Adrenal gland (tissue), 12 donors: Measurements from ENCODE around the gene CRTC3. TPM values are rescaled to one million over a fixed set of nuclear protein-coding genes. Genes with fewer than 3 reads are reported as not detected.

Source experiments
- DNase-seq, 7 donors: peaks; one replicate each; pipeline ENCODE4 v3.0.0-alpha.2; 2019 to 2020
- H3K27ac ChIP-seq, 5 donors: fragments of 200-600 bp; sonication (generic) in 4 of 5; 1 replicate in 3 of 5; 2 replicates in 2 of 5; pipeline versions ENCODE4 v1.5.1 to v1.8.0; 2016 to 2020; ENCODE audit warnings: mild to moderate bottlenecking in 1 of 5
- H3K27me3 ChIP-seq: fragments of 200-600 bp; 2 replicates; pipeline ENCODE4 v1.8.0; 2021
- H3K36me3 ChIP-seq, 2 donors: fragments of 200-600 bp; replicated peaks in 1 of 2; 1 replicate in 1 of 2; 2 replicates in 1 of 2; pipeline versions ENCODE4 v1.5.1 to v1.8.0; 2018 to 2022
- H3K4me1 ChIP-seq, 2 donors: fragments of 200-600 bp; replicated peaks in 1 of 2; 1 replicate in 1 of 2; 2 replicates in 1 of 2; pipeline versions ENCODE4 v1.5.1 to v1.8.0; 2018 to 2021
- H3K4me3 ChIP-seq, 4 donors: fragments of 200-600 bp; sonication (generic) in 3 of 4; one replicate each; pipeline ENCODE4 v1.5.1; 2016 to 2018
- H3K9me3 ChIP-seq, 3 donors: fragments of 200-600 bp; sonication (generic) in 1 of 3; replicated peaks in 1 of 3; 1 replicate in 2 of 3; 2 replicates in 1 of 3; pipeline versions ENCODE4 v1.5.1 to v1.8.0; 2016 to 2021
- POLR2A ChIP-seq, 2 donors: fragments of 450-650 bp; IDR thresholded peaks; one replicate each; pipeline ENCODE4 v1.6.1; 2017; ENCODE audit warnings: antibody characterized with exemption in 2 of 2, mild to moderate bottlenecking in 2 of 2, moderate library complexity in 1 of 2
- WGBS, 4 donors: extraction: QIAGEN DNeasy Blood & Tissue Kit in 2 of 4; methylation state at CpG; one replicate each; pipeline versions ENCODE4 v1.1.5 to v1.1.7; 2013 to 2017; 5-methylcytosine and 5-hydroxymethylcytosine counted together
- intact Hi-C, 2 donors: fragments of 100-400 bp; cut with DNase I; formaldehyde crosslinking; loops; one replicate each; pipeline versions ENCODE4 v1.14.1 to v1.15.0; 2022 to 2023
- polyA plus RNA-seq, 3 donors: library from polyadenylated mRNA; stranded (reverse); fragments of 200-250 nt in 2 of 3; fragments of 350-450 nt in 1 of 3; fragmentation: Illumina TruSeq in 1 of 3; extraction: RNeasy Lipid Tissue Mini Kit (QIAGEN cat#74804) in 1 of 3; gene quantifications; one replicate each; pipeline ENCODE4 v1.2.3, GENCODE V29; 2013 to 2014
- total RNA-seq, 9 donors: library from RNA; depleted of rRNA in 4 of 9; stranded (reverse); fragments of >200 nt in 4 of 9; fragments of 120-200 nt in 1 of 9; fragmentation: NEBNext Ultra II Directional in 1 of 9; extraction: Animal tissue kit (Norgen Biotek cat#: 25700) in 1 of 9; gene quantifications; one replicate each; pipeline versions ENCODE4 v1.1.0 to v1.2.4, GENCODE V29; 2013 to 2023
- TF ChIP-seq, protein P1 (sequence below), 6 experiments: fragments of 450-650 bp in 4 of 6; fragments of 200-600 bp in 2 of 6; sonication (generic) in 1 of 6; IDR thresholded peaks; 1 replicate in 5 of 6; 2 replicates in 1 of 6; pipeline versions ENCODE4 v1.5.1 to v1.8.0; 2016 to 2021; ENCODE audit warnings: antibody characterized with exemption in 6 of 6, mild to moderate bottlenecking in 2 of 6, moderate library complexity in 1 of 6
- donor health status: healthy with polysubstance abuse.
- donor health status: Bipolar disorder and iron deficiency.
- donor health status: DM: yes; HTN: yes; CAD: no.
- donor health status: DM: no; HTN: no; CAD: no.
- donor health status: DM: no; HTN: no; CAD: no.
- donor health status: DM: yes; HTN: yes; CAD: no.

The CRTC3 gene
- total and polyA plus RNA-seq, 12 donors = 11.5 to 46.7 (median 31.8) TPM

DNA sequence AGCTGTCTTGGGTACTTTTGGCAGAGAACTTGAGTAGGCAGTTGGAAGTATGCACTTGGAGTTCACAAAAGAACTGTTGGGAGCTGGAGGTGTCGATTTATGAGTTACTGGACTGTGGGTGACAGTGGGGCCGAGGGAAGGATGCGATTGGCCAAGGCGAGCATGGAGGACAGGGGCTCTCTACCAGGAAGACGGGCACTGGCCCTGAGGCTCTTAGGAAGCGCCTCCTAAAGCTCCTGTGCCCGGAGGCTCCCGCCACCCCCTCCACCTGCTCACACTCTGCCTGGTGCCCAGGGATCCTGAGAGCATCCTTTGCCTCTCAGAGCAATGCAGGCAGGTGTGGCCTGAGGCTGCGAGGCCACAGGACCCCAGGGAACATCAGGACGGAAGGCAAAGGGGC is 69.0 kb downstream of the CRTC3 start:
- TF ChIP-seq, protein P1, sequence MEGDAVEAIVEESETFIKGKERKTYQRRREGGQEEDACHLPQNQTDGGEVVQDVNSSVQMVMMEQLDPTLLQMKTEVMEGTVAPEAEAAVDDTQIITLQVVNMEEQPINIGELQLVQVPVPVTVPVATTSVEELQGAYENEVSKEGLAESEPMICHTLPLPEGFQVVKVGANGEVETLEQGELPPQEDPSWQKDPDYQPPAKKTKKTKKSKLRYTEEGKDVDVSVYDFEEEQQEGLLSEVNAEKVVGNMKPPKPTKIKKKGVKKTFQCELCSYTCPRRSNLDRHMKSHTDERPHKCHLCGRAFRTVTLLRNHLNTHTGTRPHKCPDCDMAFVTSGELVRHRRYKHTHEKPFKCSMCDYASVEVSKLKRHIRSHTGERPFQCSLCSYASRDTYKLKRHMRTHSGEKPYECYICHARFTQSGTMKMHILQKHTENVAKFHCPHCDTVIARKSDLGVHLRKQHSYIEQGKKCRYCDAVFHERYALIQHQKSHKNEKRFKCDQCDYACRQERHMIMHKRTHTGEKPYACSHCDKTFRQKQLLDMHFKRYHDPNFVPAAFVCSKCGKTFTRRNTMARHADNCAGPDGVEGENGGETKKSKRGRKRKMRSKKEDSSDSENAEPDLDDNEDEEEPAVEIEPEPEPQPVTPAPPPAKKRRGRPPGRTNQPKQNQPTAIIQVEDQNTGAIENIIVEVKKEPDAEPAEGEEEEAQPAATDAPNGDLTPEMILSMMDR (IDR thresholded peaks at IDR 0.05) = no peak
- no peak for TF ChIP-seq POLR2A (IDR thresholded peaks at IDR 0.05)

DNA sequence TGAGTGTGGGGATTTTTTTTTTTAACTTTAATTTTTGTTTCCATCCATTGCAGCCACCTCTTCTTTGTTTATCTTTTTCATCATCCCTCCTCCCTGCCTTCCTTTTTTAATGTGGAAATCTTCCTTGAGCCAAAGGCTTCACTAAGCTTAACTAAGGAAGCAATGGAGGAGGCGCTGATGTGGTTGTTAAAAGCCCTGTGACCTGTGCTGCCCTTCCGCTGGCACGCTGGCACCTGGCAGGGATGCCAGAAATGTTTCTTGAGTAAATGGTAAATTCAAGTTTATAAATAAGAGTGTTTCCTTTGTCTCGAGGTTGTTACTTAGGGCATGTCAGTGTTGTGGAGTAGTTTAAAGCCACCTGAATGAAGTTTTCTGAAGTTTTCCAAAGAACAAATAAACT is 69.4 kb downstream of the CRTC3 start:
- intact Hi-C loops = no loop called here
- Histone ChIP-seq H3K27me3 (no peaks in the 10 kb centered on the region), H3K4me1 (peaks cover 30 to 39% of the 10 kb centered on the region in 2 donors), H3K4me3 (no peak overlapping the region), H3K36me3 (peaks cover 0 to 7% of the 10 kb centered on the region in 2 donors), H3K9me3 (no peaks in the 10 kb centered on the region), H3K27ac (no peak overlapping the region)
- no peak for TF ChIP-seq POLR2A (IDR thresholded peaks at IDR 0.05)
- TF ChIP-seq, protein P1 (IDR thresholded peaks at IDR 0.05) = no peak
- DNase-seq = peak in 1 of 7 donors; percentile 40
- WGBS, 4 donors = 91 to 98% (median 94%) methylated on average over 4 of the region's 4 CpGs

More for the DNA sequence above, 69.0 kb downstream of the CRTC3 start:
- H3K27me3 ChIP-seq = no peaks in the 10 kb centered on the region
- H3K9me3 ChIP-seq = no peaks in the 10 kb centered on the region
- WGBS, 4 donors = 90 to 95% (median 93%) methylated on average over 9 to 10 of the region's 10 CpGs
- peak overlapping the region in 2 of 5 donors; percentile 66 to 75 for H3K27ac ChIP-seq
- intact Hi-C loops = no loop called here
- H3K4me1 ChIP-seq = peaks cover 33 to 44% of the 10 kb centered on the region in 2 donors
- H3K4me3 ChIP-seq = no peak overlapping the region
- DNase-seq = peak in 1 of 7 donors; percentile 50
- peaks cover 0 to 7% of the 10 kb centered on the region in 2 donors for H3K36me3 ChIP-seq

DNA sequence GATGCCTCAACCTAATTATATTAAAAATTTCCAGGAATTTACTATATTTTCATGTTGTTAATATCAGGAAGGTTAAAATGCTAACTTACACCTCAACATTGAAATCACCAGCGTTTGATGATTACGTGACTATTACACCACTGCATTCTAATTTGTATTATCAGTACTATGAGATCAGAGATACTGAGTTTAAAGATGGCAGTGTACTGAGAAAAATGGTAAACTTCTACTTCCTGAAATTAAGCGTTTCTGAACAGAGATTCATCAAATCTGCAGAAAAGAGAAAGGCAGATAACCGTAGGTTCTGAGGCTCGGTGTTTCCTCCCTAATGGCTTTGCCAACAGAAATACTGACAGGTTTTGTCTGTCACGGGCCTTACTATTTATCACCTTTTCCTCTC is 69.9 kb downstream of the CRTC3 start:
- H3K27ac ChIP-seq = no peak overlapping the region
- no peaks in the 10 kb centered on the region for H3K9me3 ChIP-seq
- peaks cover 27 to 34% of the 10 kb centered on the region in 2 donors for H3K4me1 ChIP-seq
- no peaks in the 10 kb centered on the region for H3K27me3 ChIP-seq
- no peak for DNase-seq
- no peak overlapping the region for H3K4me3 ChIP-seq
- peaks cover 0 to 7% of the 10 kb centered on the region in 2 donors for H3K36me3 ChIP-seq
- intact Hi-C loops = loop anchor here (10.0 kb wide), 2 partner anchors 75 to 275 kb away; partner anchors contain the start of gene CRTC3 (in 1 of the 2)
- 73 to 89% (median 82%) methylated on average over 6 of the region's 6 CpGs for WGBS, 4 donors
- TF ChIP-seq, protein P1 (IDR thresholded peaks at IDR 0.05) = no peak
- TF ChIP-seq POLR2A (IDR thresholded peaks at IDR 0.05) = no peak

DNA sequence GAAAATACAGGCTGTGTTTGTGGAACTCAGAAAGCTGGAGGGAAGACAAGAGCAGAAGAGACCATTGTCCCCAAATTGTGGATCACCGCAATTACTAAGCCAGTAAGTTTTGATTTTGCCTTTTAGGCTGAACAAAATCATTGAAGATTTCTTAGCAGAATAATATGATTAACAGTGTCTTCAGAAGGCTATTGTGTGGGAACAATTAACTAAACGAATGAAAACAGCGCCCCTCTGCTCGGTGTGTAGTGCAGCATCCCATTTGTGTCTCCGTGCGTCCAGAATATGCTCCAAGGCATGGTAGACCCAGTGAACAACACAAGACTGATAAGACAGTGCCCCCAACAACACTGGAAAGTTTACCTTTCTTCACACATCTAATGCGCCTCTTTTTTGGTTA is 71.2 kb downstream of the CRTC3 start:
- no peak for TF ChIP-seq POLR2A (IDR thresholded peaks at IDR 0.05)
- TF ChIP-seq, protein P1 (IDR thresholded peaks at IDR 0.05) = no peak
- no peak overlapping the region for H3K27ac ChIP-seq
- H3K9me3 ChIP-seq = no peaks in the 10 kb centered on the region
- no peak overlapping the region for H3K4me3 ChIP-seq
- no peak for DNase-seq
- WGBS, 4 donors = 94 to 97% (median 95%) methylated on average over 7 of the region's 7 CpGs
- H3K36me3 ChIP-seq = peaks cover 0 to 7% of the 10 kb centered on the region in 2 donors
- peaks cover 22 to 23% of the 10 kb centered on the region in 2 donors for H3K4me1 ChIP-seq
- no peaks in the 10 kb centered on the region for H3K27me3 ChIP-seq
- intact Hi-C loops = loop anchor here (10.0 kb wide), 2 partner anchors 76 to 276 kb away; partner anchors contain the start of gene CRTC3 (in 1 of the 2)
